Measurements from ENCODE around the gene PRMT1.
A peak's percentile ranks its signal among the peaks of the same experiment; 100 is the strongest.
"Not testable (repeated sequence)": the region's sequence is repeated elsewhere in the genome, so short reads cannot be mapped to it uniquely, and the experiment has no call there.

Gene PRMT1

GRCh38 chr19:49689133-49690078 is 12.3 kb downstream of the PRMT1 start, which contains the start of gene ADM5:
Gene ADM5, plus strand, starts transcription at chr19:49689594. Its CDS starts 244 bp downstream, at chr19:49689838.
- DNase-seq, result peak in 1 of 3 donors; percentile 18

- no peak for DNase-seq
These were observed 13.1 kb downstream of the PRMT1 start for GRCh38 chr19:49690079-49690655.

GRCh38 chr19:49690656-49691242 is 13.7 kb downstream of the PRMT1 start, which contains the start of gene CPT1C:
Gene CPT1C, plus strand, starts transcription at chr19:49691116. Its CDS starts 1,137 bp downstream, at chr19:49692253.
- peak; percentile 25 to 48 (median 47) for DNase-seq

- DNase-seq, result peak; percentile 35 to 60 (median 39)
These were observed 14.4 kb downstream of the PRMT1 start for GRCh38 chr19:49691243-49692146.

- no peak for DNase-seq
These were observed 15.1 kb downstream of the PRMT1 start for GRCh38 chr19:49692147-49692506.

GRCh38 chr19:49696115-49696514 is 19.0 kb downstream of the PRMT1 start:
- DNase-seq, result no peak

- no peak for DNase-seq
These were observed 19.8 kb downstream of the PRMT1 start for GRCh38 chr19:49696865-49697264.

GRCh38 chr19:49699364-49699763 is 22.3 kb downstream of the PRMT1 start:
- no peak for DNase-seq

- DNase-seq, result no peak
These were observed 23.5 kb downstream of the PRMT1 start for GRCh38 chr19:49700563-49700962.

- DNase-seq, result no peak
These were observed 24.3 kb downstream of the PRMT1 start for GRCh38 chr19:49701271-49701786.

GRCh38 chr19:49704888-49705642 is 28.0 kb downstream of the PRMT1 start:
- DNase-seq, result no peak

GRCh38 chr19:49705919-49706318 is 28.8 kb downstream of the PRMT1 start:
- no peak for DNase-seq

- DNase-seq, result no peak
These were observed 33.4 kb downstream of the PRMT1 start for GRCh38 chr19:49710372-49710951.

GRCh38 chr19:49712397-49712859 is 35.4 kb downstream of the PRMT1 start:
- DNase-seq, result peak in 2 of 3 donors; percentile 13 to 30

GRCh38 chr19:49713236-49713845 is 36.3 kb downstream of the PRMT1 start:
- no peak for DNase-seq

- DNase-seq, result peak; percentile 26 to 44 (median 35)
These were observed 39.1 kb downstream of the PRMT1 start for GRCh38 chr19:49716154-49716553.

- DNase-seq, result no peak
These were observed 41.4 kb downstream of the PRMT1 start for GRCh38 chr19:49718511-49718910.

- no peak for DNase-seq
These were observed 41.9 kb downstream of the PRMT1 start for GRCh38 chr19:49718991-49719390.

GRCh38 chr19:49719420-49719819 is 42.3 kb downstream of the PRMT1 start:
- not testable (repeated sequence) for DNase-seq

Data from suppressor macrophage treated with lipopolysaccharide for 1 hour (primary cell).